Measurements from ENCODE around the gene ITGAX.

The ITGAX gene

DNA sequence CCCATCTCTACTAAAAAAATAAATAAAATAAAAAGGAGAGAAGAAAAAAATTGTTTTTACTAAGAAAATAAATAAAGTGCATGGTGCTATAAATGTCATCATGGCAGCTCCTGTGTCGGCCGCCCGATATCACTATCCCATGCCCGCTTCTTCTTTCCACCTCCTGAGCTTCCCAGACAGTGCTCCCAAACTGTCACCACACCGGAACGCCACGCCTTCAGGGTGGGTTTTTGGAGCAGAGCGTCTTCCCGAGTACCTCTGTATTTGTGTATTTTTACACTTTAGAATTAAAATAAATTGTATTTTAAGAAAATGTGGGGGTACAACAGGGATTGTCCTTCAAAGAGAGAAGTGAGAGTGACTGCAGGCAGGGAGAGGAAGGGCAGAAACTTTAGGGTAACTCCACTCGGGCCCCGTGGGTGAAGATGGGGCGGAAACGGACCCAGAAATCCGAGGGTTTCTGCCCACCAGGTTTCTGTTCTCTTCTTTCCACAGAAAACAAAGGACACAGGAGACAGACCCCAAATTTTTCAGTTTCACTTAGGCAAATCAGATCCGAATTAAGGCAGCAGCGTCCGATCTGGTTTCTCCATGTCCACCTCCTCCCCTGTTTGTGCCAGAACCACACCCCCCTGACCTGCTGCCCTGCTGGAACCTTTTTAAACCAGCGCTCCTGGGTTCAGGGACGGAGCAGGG lies 3.6 kb upstream of the ITGAX start:
- H3K27ac ChIP-seq = no peak overlapping the region
- TF ChIP-seq, protein P1, sequence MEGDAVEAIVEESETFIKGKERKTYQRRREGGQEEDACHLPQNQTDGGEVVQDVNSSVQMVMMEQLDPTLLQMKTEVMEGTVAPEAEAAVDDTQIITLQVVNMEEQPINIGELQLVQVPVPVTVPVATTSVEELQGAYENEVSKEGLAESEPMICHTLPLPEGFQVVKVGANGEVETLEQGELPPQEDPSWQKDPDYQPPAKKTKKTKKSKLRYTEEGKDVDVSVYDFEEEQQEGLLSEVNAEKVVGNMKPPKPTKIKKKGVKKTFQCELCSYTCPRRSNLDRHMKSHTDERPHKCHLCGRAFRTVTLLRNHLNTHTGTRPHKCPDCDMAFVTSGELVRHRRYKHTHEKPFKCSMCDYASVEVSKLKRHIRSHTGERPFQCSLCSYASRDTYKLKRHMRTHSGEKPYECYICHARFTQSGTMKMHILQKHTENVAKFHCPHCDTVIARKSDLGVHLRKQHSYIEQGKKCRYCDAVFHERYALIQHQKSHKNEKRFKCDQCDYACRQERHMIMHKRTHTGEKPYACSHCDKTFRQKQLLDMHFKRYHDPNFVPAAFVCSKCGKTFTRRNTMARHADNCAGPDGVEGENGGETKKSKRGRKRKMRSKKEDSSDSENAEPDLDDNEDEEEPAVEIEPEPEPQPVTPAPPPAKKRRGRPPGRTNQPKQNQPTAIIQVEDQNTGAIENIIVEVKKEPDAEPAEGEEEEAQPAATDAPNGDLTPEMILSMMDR (IDR thresholded peaks at IDR 0.05) = no peak
- TF ChIP-seq ZFX (IDR thresholded peaks at IDR 0.05; ENCODE audit: borderline replicate concordance) = no peak

DNA sequence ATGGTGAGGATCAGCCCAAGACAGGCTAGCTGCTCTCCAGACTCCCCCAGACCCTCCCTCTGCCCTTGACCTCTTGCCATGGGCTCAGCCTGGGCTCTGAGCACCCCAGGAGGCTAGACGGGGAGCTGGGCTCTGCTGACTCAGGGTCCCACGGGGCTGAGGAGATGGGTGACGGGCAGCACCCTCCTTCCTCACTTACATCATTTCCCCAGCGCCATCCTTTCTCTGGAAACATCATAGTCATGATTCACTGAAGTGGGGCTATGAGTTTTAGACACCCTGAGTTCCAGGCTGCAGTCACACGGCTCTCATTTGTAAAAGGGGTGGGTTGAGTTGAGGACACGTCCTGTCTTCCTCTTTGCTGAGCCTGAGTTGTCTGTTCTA lies 3.0 kb upstream of the ITGAX start:
- H3K27ac ChIP-seq = no peak overlapping the region
- no peak for TF ChIP-seq ZFX (IDR thresholded peaks at IDR 0.05; ENCODE audit: borderline replicate concordance)
- TF ChIP-seq, protein P1 (IDR thresholded peaks at IDR 0.05) = no peak

DNA sequence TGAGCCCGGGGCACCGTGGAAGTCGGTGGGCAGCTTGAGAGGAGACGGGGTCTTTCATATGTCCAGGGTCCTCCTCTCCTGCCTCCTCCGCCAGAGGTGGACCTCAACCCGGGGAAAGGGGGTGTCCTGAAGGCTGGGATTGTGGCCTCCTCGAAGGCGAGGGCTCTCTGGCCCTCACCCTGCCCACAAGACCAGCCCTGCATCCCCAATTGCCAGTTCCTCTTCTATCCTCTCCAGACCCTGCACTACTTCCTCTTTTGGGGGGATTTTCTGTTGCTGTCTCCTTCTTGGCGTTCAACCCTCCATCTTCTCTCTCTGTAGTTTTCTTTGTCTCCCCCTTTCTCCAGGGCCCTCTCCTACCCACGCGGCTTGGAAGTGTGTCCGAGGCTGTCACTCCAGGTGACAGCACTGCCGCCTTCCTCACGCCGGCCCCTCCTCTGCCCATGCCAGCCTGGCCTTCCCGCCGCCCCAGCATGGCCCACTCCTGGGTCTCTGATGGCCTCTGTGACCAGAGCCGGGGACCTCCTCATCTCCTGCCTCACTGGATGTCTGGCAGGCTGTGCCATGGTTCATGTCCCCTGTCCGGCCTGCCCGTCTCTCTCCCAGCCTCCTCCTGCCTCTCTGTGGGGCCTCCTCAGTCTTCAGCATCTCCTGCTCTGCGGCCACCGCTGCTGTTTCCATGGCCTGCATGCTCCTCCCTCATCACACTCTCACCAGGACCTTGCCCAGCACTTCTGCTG lies 2.4 kb upstream of the ITGAX start:
- no peak for TF ChIP-seq ZFX (IDR thresholded peaks at IDR 0.05; ENCODE audit: borderline replicate concordance)
- TF ChIP-seq, protein P1 (IDR thresholded peaks at IDR 0.05) = no peak
- no peak overlapping the region for H3K27ac ChIP-seq

DNA sequence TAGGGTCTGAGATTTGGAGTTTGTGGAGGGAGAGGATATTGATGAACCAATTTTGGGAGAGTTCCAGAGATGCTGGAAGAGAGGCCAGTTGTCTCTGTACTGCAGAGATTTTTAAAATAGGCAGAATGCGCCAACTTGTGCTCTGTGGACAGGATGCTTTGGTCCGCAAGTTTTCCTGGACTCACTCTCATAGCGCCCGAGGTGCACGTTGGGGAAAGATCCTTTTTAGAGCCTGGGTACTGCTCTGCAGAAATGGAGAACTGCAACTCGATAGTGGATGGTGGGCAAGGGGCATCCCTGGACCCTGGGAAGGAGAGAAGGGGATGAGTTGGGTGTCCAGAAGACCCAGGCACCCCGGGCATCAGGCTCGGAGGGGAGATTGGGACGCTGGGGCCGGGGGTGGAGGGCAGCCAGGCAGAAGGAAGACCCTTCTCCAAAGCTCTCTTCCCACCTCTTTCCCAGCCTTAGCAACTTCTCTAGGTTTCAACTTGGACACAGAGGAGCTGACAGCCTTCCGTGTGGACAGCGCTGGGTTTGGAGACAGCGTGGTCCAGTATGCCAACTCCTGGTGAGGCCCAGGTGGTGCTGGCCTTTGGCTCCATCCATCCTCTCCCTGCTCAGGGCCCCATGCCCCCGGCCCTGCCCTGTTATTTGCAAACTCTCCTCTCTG lies 590 bp downstream of the ITGAX start:
- TF ChIP-seq ZFX (IDR thresholded peaks at IDR 0.05; ENCODE audit: borderline replicate concordance) = no peak
- TF ChIP-seq, protein P1 (IDR thresholded peaks at IDR 0.05) = no peak

DNA sequence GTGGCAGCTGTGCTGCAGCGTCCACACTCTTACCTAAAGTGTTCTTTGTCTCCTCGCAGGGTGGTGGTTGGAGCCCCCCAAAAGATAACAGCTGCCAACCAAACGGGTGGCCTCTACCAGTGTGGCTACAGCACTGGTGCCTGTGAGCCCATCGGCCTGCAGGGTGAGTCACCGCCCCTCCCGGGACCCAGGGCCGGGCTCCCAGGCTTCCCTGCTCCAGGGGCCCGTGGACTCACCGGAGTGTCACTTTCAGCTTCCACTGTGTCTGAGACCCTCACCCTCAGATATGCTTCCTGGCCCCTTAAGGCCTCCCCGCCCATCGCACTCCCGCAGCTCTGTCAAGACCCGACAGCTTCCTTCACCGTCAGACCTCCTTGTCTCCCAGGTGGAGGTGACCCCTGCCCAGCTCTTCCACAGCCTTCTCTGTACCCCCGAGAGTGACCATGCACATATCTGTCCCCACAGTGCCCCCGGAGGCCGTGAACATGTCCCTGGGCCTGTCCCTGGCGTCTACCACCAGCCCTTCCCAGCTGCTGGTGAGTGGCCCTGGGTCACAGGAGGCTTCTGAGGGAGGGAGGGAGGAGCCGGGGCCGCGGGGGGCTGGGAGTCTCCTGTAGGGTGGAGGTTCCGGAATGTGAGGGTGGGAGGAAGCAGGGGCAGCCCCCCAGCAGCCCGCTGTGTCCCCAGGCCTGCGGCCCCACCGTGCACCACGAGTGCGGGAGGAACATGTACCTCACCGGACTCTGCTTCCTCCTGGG lies 1.8 kb downstream of the ITGAX start:
- no peak overlapping the region for H3K27ac ChIP-seq
- no peak for TF ChIP-seq ZFX (IDR thresholded peaks at IDR 0.05; ENCODE audit: borderline replicate concordance)
- TF ChIP-seq, protein P1 (IDR thresholded peaks at IDR 0.05) = no peak

More for the DNA sequence above, 590 bp downstream of the ITGAX start:
- no peak overlapping the region for H3K27ac ChIP-seq

DNA sequence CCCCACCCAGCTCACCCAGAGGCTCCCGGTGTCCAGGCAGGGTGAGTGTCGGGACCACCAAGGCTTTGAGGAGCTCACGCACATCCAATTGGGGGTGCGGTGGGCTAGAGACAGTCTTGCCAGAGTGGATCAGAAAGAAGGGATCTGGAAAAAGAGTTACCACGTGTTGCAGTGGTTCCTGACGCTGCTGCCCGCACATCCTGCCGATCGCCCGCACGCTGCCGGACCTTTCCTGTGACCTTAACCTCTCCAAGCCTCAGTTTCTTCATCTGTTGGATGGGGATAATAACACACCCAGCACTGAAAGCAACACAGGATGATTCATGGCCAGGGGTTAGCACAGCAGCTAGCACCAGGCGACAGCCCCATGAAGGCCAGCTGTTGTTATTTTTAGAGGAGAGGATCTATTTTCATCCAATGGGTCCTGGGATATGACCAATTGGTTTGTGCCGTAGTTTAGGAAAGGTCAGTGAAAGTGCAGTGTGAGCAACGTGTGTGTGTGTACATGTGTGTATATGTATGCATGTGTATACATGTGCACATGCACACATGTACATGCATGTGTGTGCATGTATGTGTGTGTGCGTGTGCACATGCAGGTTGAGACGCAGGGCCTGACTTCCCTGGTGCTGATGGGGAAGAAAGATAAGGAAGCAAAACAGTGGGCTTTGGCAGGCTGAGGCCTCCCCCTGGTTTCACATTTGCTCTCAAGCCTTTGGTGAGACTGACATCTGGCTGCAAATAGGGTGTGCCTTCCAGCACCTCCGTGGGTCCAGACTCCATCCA lies 2.5 kb downstream of the ITGAX start:
- H3K27ac ChIP-seq = no peak overlapping the region
- no peak for TF ChIP-seq ZFX (IDR thresholded peaks at IDR 0.05; ENCODE audit: borderline replicate concordance)
- TF ChIP-seq, protein P1 (IDR thresholded peaks at IDR 0.05) = no peak
